SK-N-MC (cell line): ENCODE measurements around the gene DGKH.

Experiments used
- EZH2 ChIP-seq: fragments of 200-600 bp; sonication (generic); IDR thresholded peaks from one replicate; pipeline ENCODE4 v1.6.1; 2017; ENCODE audit warnings: antibody characterized with exemption
- FOXP2 ChIP-seq: optimal IDR thresholded peaks from 2 replicates; pipeline ENCODE3; 2011; ENCODE audit warnings: mild to moderate bottlenecking, moderate library complexity; ENCODE audit not compliant: insufficient read depth; ENCODE audit errors: extremely low read length, control extremely low read depth
- POLR2AphosphoS5 ChIP-seq: IDR thresholded peaks from 2 replicates; pipeline ENCODE4 v1.6.1; 2012; ENCODE audit warnings: mild to moderate bottlenecking, low read depth, low read length, borderline replicate concordance

- TF ChIP-seq POLR2AphosphoS5 = no peak
- TF ChIP-seq EZH2 = no peak
- no peak for TF ChIP-seq FOXP2
Observed at GRCh38 chr13:42039457-42039945, 8.9 kb upstream of the DGKH start.
